ENCODE data around the gene INSRR. TPM values are rescaled to one million over a fixed set of nuclear protein-coding genes. Genes with fewer than 3 reads are reported as not detected.

Gene INSRR
- 0.18 TPM for polyA plus RNA-seq (2013, experiment 1 of 2)
- 0.10 TPM for polyA plus RNA-seq (2013, experiment 2 of 2)

DNA sequence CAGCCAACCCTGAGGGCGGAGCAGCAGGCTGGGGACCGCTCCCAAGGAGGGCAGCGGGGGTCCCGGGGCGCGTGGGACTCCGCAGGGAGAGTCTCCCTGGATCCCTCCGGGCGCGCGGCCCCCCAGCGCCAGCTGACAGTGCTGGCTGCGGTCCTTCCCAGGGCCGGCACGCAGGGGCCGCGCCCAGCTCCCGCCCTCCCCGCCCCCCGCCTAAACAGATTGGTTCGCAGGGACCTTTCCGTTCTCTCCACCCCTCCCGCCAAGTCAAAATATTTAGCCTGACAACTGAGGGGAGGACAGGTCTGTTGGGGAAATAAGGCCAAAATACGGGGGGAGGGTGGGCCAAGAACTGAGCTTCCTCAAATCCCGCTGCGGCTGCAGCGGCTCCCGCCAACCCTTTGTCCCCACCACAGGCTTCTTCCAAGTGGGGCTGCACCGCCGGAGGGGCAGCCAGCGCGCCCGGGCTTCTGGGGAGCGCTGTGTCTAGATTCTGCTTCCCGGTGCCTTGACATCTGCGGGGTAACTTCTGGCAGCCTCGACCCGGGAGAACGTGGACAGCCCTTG is at the start of gene INSRR:
INSRR (minus strand) TSS at position 159 of the 564 bp plus-strand sequence. CDS start 496 bp downstream, outside the sequence.
- Histone ChIP-seq H3K4me3 (ENCODE audit: extremely low read depth, insufficient read depth, low read length, poor library complexity, severe bottlenecking) (peak within 1 kb of the TSS; percentile 41), H3K27ac (ENCODE audit: low read depth, low read length, severe bottlenecking) (no peak within 1 kb of the TSS), H3K36me3 (ENCODE audit: control insufficient read depth, insufficient read depth, low read length) (no peaks in the 10 kb centered on the region), H3K4me1 (ENCODE audit: control insufficient read depth, insufficient read depth, low read length, poor library complexity, severe bottlenecking) (peaks cover 21% of the 10 kb centered on the region), H3K9me3 (ENCODE audit: control insufficient read depth, low read length) (no peaks in the 10 kb centered on the region)
- 1% methylated on average over 25 to 27 of the region's 39 CpGs for WGBS, 2 experiments (ENCODE audit: insufficient coverage in 2 of 2)

DNA sequence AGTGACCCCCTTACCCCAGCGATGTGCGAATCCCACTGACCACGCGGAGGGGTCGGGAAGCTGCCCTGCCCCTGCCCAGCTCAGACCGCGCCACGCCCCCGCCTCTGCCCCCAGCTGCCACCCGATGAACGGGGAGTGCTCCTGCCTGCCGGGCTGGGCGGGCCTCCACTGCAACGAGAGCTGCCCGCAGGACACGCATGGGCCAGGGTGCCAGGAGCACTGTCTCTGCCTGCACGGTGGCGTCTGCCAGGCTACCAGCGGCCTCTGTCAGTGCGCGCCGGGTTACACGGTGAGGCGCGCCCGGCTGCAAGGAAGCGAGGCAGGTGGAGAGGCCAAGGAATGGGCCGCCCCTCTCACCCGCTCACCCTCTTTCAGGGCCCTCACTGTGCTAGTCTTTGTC is 49.6 kb upstream of the INSRR start:
- Histone ChIP-seq H3K4me3 (ENCODE audit: extremely low read depth, insufficient read depth, low read length, poor library complexity, severe bottlenecking) (no peak overlapping the region), H3K4me1 (ENCODE audit: control insufficient read depth, insufficient read depth, low read length, poor library complexity, severe bottlenecking) (peaks cover 22% of the 10 kb centered on the region), H3K27ac (ENCODE audit: low read depth, low read length, severe bottlenecking) (no peak overlapping the region), H3K36me3 (ENCODE audit: control insufficient read depth, insufficient read depth, low read length) (peaks cover 85% of the 10 kb centered on the region), H3K9me3 (ENCODE audit: control insufficient read depth, low read length) (peaks cover 6% of the 10 kb centered on the region)
- WGBS, 2 experiments (ENCODE audit: insufficient coverage in 2 of 2): 93 to 95% methylated on average over 17 to 29 of the region's 29 CpGs

DNA sequence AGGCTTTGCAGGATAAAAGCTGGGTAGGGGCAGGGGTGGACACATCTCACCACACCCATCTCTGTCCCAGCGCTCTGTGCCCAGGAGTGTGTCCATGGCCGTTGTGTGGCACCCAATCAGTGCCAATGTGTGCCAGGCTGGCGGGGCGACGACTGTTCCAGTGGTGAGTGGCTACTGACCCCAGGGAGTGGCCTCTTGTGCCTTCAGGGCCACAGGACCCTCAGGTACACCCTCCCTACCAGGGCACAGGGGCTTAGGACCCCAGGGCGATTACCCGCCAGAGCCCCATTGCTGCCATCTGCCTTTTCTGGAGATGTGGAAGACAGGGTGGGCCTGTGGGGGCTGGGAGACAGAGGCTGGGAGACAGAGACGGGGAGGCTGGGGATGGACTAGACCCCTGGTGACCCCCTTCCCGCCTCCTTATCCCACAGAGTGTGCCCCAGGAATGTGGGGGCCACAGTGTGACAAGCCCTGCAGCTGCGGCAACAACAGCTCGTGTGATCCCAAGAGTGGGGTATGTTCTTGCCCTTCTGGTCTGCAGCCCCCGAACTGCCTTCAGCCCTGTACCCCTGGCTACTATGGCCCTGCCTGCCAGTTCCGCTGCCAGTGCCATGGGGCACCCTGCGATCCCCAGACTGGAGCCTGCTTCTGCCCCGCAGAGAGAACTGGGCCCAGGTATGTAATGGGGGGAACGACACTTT is 47.4 kb upstream of the INSRR start:
- peaks cover 6% of the 10 kb centered on the region for H3K9me3 ChIP-seq (ENCODE audit: control insufficient read depth, low read length)
- 97 to 98% methylated on average over 12 of the region's 16 CpGs for WGBS, 2 experiments (ENCODE audit: insufficient coverage in 2 of 2)
- H3K4me3 ChIP-seq (ENCODE audit: extremely low read depth, insufficient read depth, low read length, poor library complexity, severe bottlenecking): no peak overlapping the region
- H3K36me3 ChIP-seq (ENCODE audit: control insufficient read depth, insufficient read depth, low read length): peaks cover 64% of the 10 kb centered on the region
- no peak overlapping the region for H3K27ac ChIP-seq (ENCODE audit: low read depth, low read length, severe bottlenecking)
- peaks cover 20% of the 10 kb centered on the region for H3K4me1 ChIP-seq (ENCODE audit: control insufficient read depth, insufficient read depth, low read length, poor library complexity, severe bottlenecking)

DNA sequence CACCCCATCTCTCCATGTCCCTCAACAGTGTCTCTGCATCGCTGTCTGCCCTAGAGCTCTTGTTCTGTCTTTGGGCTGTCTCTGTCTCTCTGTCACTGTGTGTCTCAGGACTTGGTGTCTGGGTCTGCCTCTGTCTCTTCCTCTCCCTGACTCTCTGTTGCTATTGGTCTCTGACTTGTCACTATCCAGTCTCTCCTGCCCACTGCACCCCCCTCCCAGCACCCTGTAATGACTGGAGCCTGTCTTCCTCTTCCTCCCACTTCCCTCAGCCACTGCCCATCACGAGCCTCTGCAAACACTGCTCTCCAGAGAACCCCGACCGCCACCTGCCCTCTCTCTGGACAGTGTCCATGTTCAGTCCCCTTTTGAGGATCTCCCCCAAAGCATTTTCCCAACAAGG is 46.7 kb upstream of the INSRR start:
- H3K4me3 ChIP-seq (ENCODE audit: extremely low read depth, insufficient read depth, low read length, poor library complexity, severe bottlenecking): no peak overlapping the region
- peaks cover 6% of the 10 kb centered on the region for H3K9me3 ChIP-seq (ENCODE audit: control insufficient read depth, low read length)
- peaks cover 59% of the 10 kb centered on the region for H3K36me3 ChIP-seq (ENCODE audit: control insufficient read depth, insufficient read depth, low read length)
- WGBS, 2 experiments (ENCODE audit: insufficient coverage in 2 of 2): 77 to 86% methylated on average over 4 of the region's 4 CpGs
- no peak overlapping the region for H3K27ac ChIP-seq (ENCODE audit: low read depth, low read length, severe bottlenecking)
- peaks cover 25% of the 10 kb centered on the region for H3K4me1 ChIP-seq (ENCODE audit: control insufficient read depth, insufficient read depth, low read length, poor library complexity, severe bottlenecking)

DNA sequence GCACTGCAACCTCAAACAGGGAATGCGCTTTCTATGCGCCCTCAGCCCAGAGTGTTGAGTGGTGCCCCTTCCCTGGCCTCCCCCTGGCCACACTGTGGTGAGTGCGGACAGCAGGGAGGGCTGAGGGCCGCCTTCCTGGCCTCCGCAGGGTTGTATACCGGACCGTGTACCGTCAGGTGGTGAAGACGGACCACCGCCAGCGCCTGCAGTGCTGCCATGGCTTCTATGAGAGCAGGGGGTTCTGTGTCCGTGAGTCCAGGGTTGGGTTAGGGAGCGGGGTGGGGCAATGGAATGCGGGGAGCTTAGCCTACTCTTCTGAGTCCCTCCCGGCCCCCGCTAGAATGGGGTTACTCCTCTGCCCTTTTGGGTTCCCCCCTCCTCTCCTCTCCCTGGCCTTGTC is 46.3 kb upstream of the INSRR start:
- Histone ChIP-seq H3K36me3 (ENCODE audit: control insufficient read depth, insufficient read depth, low read length) (peaks cover 59% of the 10 kb centered on the region), H3K9me3 (ENCODE audit: control insufficient read depth, low read length) (peaks cover 6% of the 10 kb centered on the region), H3K4me3 (ENCODE audit: extremely low read depth, insufficient read depth, low read length, poor library complexity, severe bottlenecking) (no peak overlapping the region), H3K27ac (ENCODE audit: low read depth, low read length, severe bottlenecking) (no peak overlapping the region), H3K4me1 (ENCODE audit: control insufficient read depth, insufficient read depth, low read length, poor library complexity, severe bottlenecking) (peaks cover 25% of the 10 kb centered on the region)
- 89 to 91% methylated on average over 13 to 16 of the region's 16 CpGs for WGBS, 2 experiments (ENCODE audit: insufficient coverage in 2 of 2)

DNA sequence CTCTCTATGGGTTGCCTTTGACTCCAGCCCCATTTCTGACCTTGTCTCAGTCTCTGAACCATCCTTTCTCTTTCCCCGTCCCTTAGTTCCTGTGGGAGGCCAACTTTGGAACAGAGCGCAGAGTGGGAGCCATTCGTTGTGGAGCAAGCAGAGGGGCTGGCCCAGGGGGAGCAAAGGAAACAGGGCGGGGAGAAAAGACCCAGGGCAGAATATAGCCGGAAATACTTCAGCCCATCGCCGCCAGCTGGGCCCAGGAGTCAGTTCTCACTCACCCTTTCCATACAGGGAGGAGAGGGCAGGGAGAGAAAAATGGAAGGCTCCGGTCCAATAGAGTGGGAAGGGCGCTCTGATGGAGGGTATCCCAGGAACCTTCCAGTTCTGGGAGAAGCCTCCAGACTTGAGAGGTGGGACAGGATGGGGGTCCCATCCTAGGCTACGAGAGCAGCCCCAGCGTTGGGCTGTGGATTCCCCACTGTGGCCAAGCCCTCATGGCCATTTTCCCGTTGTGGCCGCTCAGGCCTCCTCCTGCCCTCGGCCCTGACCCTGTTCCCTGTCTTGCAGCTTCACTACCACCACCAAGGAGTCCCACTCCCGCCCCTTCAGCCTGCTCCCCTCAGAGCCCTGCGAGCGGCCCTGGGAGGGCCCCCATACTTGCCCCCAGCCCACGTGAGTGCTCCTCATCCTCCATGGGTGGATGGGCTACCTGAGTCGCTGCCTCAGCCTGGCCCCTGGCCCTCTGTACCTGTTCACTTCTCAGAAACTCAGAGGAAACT is 45.5 kb upstream of the INSRR start:
- Histone ChIP-seq H3K27ac (ENCODE audit: low read depth, low read length, severe bottlenecking) (no peak overlapping the region), H3K4me1 (ENCODE audit: control insufficient read depth, insufficient read depth, low read length, poor library complexity, severe bottlenecking) (peaks cover 32% of the 10 kb centered on the region), H3K36me3 (ENCODE audit: control insufficient read depth, insufficient read depth, low read length) (peaks cover 53% of the 10 kb centered on the region), H3K9me3 (ENCODE audit: control insufficient read depth, low read length) (peaks cover 6% of the 10 kb centered on the region), H3K4me3 (ENCODE audit: extremely low read depth, insufficient read depth, low read length, poor library complexity, severe bottlenecking) (no peak overlapping the region)
- 92 to 93% methylated on average over 10 to 11 of the region's 19 CpGs for WGBS, 2 experiments (ENCODE audit: insufficient coverage in 2 of 2)

DNA sequence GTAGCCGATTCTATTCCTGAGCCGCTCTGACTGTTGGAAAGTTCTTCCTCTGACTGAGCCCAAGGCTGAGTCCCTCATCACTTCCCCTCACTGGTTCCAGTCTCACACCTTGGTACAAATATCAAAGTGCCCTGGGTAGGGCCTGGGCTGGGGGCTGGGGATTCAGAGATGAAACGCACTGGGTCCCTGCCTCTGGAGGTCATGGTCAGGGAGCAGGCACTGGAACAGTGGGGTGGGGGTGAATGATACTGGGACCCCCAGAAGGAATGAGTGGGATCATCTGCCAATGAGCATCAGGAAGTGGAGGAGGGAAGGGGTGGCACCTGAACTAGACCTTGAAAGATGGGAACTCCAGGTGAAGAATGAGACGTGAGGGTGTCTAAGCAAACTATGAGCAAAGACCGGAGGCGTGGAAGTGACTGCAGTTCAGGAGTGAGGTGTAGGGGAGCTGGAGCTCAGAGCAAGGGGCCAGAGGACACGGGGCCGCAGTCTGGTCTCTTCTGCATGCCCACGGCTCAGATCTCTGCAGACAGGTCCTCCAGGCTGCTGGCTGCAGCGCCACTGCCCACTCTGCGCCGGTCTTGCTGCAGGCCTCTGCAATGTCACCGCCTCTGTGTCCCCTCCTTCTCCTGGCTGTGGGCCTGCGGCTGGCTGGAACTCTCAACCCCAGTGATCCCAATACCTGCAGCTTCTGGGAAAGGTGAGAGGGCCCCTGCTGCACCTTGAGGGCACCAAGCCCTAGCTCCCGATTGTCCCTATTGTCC is 44.6 kb upstream of the INSRR start:
- H3K36me3 ChIP-seq (ENCODE audit: control insufficient read depth, insufficient read depth, low read length): peaks cover 46% of the 10 kb centered on the region

DNA sequence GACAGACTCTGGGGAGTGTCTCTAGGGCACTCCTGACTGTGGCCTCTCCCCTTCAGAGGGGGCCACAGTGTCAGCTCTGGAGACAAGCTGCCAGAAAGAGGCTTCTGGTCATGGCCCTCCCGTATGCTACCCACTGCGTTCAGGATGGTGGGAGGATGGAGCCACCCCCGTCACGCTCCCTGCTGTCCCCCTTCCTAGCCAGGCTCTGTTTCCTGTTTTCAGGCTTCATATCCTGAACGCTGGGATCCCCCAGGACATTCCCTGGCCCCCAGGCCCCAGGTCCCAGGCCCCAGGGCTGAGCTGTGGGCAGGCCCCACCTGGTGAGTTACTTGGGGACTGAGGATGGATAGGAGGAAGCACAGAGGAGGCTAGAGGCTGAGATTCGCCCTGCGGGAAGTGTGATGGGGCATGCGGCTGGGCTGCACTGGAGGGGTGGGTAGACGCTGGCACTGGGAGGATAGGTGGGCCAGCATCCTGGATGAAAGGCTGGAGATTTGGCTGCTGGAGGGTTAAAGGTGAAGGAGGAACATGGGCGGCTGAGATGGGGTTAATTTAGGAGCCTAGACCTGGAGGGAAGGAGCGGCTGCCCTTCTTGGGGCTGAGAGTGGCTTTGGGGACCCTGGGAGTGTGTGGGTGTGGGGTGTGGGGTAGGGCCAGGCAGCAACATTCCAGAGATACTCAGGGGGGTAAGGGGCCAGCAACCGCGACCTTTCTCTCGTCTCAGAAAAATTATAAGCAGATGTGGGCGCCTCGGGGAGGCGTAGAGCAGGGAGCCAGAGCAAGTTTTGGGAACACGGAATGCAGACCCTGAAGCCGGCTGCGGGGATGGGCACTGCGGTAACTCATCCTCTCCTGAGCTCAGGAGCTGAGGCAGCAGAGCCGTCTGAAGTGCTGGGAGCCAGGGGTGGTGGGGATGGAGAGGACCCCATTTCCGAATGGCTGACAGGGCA is 43.3 kb upstream of the INSRR start:
- Histone ChIP-seq H3K27ac (ENCODE audit: low read depth, low read length, severe bottlenecking) (no peak overlapping the region), H3K4me3 (ENCODE audit: extremely low read depth, insufficient read depth, low read length, poor library complexity, severe bottlenecking) (no peak overlapping the region), H3K4me1 (ENCODE audit: control insufficient read depth, insufficient read depth, low read length, poor library complexity, severe bottlenecking) (peaks cover 49% of the 10 kb centered on the region), H3K36me3 (ENCODE audit: control insufficient read depth, insufficient read depth, low read length) (peaks cover 40% of the 10 kb centered on the region), H3K9me3 (ENCODE audit: control insufficient read depth, low read length) (peaks cover 6% of the 10 kb centered on the region)
- WGBS, 2 experiments (ENCODE audit: insufficient coverage in 2 of 2): 80 to 81% methylated on average over 18 to 22 of the region's 23 CpGs

More for the DNA sequence above, 44.6 kb upstream of the INSRR start:
- no peak overlapping the region for H3K4me3 ChIP-seq (ENCODE audit: extremely low read depth, insufficient read depth, low read length, poor library complexity, severe bottlenecking)
- WGBS, 2 experiments (ENCODE audit: insufficient coverage in 2 of 2): 90% methylated on average over 15 of the region's 15 CpGs
- H3K4me1 ChIP-seq (ENCODE audit: control insufficient read depth, insufficient read depth, low read length, poor library complexity, severe bottlenecking): peaks cover 40% of the 10 kb centered on the region
- H3K27ac ChIP-seq (ENCODE audit: low read depth, low read length, severe bottlenecking): no peak overlapping the region
- peaks cover 6% of the 10 kb centered on the region for H3K9me3 ChIP-seq (ENCODE audit: control insufficient read depth, low read length)

DNA sequence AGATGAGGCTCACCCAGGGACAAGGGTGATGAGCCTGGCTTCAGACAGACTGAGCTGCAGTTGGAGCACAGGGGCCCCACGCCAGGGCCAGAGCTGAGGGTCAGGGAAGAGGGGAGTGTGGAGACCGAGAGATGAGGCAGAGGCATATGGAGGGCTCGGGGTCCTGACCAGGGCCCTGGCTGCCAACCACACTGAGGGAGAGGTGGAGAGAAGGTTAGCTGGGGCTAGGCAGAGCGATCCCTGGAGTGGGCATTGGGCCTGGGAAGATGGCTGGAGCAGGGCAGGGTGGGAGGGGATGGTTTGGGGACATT is 42.6 kb upstream of the INSRR start:
- peaks cover 6% of the 10 kb centered on the region for H3K9me3 ChIP-seq (ENCODE audit: control insufficient read depth, low read length)
- no peak overlapping the region for H3K4me3 ChIP-seq (ENCODE audit: extremely low read depth, insufficient read depth, low read length, poor library complexity, severe bottlenecking)
- peaks cover 33% of the 10 kb centered on the region for H3K36me3 ChIP-seq (ENCODE audit: control insufficient read depth, insufficient read depth, low read length)
- peaks cover 49% of the 10 kb centered on the region for H3K4me1 ChIP-seq (ENCODE audit: control insufficient read depth, insufficient read depth, low read length, poor library complexity, severe bottlenecking)
- WGBS, 2 experiments (ENCODE audit: insufficient coverage in 2 of 2): 95 to 100% methylated on average over 2 to 4 of the region's 4 CpGs
- H3K27ac ChIP-seq (ENCODE audit: low read depth, low read length, severe bottlenecking): no peak overlapping the region
